ENCODE data around the gene CCDC157. TPM values are rescaled to one million over a fixed set of nuclear protein-coding genes. Genes with fewer than 3 reads are reported as not detected.
"Not testable (repeated sequence)": the region's sequence is repeated elsewhere in the genome, so short reads cannot be mapped to it uniquely, and the experiment has no call there.

The CCDC157 gene
- total RNA-seq, 4 donors from 2014 or later, result 0.99 to 1.9 (median 1.5) TPM

DNA sequence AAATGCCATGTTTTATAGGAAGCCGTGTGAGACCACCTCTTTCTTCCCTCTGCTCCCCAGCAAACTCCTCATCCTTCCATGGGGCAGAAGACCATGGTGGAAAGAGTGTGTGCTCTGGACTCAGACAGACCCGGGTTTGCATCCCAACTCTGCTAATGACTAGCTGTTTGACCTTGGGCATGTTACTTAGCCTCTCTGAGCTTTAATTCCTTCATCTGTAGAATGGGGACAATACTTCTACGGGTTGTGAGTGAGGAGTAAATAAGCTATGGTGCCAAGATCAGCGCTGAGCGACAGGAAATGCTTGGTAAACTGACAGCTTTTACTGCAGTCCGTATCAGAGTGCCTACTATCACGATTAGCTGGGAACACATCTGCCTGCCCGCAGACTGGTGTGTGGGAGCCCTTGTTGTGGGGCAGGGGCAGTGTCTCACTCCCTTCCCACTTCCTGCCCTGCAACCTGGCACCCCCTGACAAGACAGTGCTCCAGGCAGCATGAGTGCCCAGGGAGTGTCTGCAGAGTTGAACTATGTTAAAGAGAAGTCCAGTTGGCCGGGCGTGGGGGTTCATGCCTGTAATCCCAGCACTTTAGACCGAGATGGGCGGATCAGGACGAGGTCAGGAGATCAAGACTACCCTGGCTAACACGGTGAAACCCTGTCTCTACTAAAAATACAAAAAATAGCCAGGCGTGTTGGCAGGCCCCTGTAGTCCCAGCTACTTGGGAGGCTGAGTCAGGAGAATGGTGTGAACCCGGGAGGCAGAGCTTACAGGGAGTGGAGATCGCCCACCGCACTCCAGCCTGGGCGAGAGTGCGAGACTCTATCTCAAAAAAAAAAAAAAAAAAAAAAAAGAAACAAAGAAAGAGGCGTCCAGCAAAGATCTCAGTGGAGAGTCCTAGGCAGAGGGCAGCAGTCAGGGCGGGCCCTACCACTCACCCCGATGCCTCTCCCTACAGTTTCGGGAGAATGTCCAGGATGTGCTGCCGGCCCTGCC, 42.2 kb downstream of the CCDC157 start:
- ATAC-seq, result no peak
- Histone ChIP-seq H3K27me3 (no peaks in the 10 kb centered on the region), H3K27ac (peak overlapping the region in 2 of 4 donors; percentile 75 to 78), H3K9me3 (no peaks in the 10 kb centered on the region), H3K4me1 (peaks cover 0 to 45% (median 13%) of the 10 kb centered on the region in 3 donors), H3K36me3 (no peaks in the 10 kb centered on the region), H3K4me3 (peak overlapping the region in 1 of 2 donors; percentile 84)
- WGBS, 2 donors (ENCODE audit: low coverage in 1 of 2), result 59 to 69% methylated on average over 7 to 21 of the region's 25 CpGs
- TF ChIP-seq POLR2A (IDR thresholded peaks at IDR 0.05) (no peak), CTCF (IDR thresholded peaks at IDR 0.05) (no peak), POLR2AphosphoS5 (IDR thresholded peaks at IDR 0.05) (no peak)

DNA sequence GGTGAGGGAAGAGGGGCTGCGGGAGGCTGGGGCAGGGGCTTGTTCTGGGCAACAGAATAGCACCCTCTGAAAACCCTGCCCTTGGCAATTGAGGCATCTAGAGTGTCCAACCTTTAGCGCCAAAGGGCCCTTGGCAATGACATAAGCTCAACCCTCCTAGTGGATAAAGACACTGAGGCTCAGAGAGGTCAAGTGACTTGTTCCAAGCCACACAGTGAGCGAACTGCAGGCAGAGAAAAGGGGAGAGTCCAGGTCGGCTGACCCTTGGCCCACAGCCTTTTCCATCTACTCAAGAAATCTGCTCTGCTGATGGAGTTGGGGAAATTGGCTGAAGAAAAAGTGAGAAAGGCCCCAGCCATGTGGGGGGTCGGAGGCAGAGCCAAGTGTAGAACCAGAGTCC, 42.9 kb downstream of the CCDC157 start:
- Histone ChIP-seq H3K36me3 (no peaks in the 10 kb centered on the region), H3K4me1 (peaks cover 0 to 45% (median 13%) of the 10 kb centered on the region in 3 donors), H3K27ac (no peak overlapping the region), H3K4me3 (no peak overlapping the region), H3K9me3 (no peaks in the 10 kb centered on the region), H3K27me3 (no peaks in the 10 kb centered on the region)
- WGBS, 2 donors (ENCODE audit: low coverage in 1 of 2), result 76% methylated on average over 4 of the region's 5 CpGs; no CpG with 5 or more reads in 1 of the 2 donors
- TF ChIP-seq POLR2AphosphoS5 (IDR thresholded peaks at IDR 0.05), result no peak
- no peak for TF ChIP-seq CTCF (IDR thresholded peaks at IDR 0.05)
- ATAC-seq, result no peak

DNA sequence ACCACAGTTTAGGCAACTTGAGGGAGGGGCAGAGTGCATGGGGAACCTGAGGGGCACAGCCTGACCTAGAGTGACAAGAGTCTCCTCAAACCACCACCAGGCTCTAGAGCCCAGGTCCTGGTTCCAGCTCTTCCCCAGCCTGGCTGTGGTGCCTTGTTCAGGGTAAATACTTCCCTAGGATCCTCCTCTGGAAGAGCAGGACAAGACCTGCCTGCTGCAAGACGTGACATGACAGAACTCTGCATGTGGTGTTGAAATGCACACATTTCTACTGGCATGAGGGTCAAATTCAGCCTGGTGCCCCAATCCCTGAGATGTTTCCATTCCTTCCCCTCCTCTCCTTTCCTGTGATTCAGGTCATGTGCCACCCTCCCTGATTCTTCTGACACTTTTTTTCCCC, 43.4 kb downstream of the CCDC157 start:
- WGBS, 2 donors (ENCODE audit: low coverage in 1 of 2), result 50 to 63% methylated on average over 1 of the region's 1 CpG
- no peaks in the 10 kb centered on the region for H3K27me3 ChIP-seq
- no peak for TF ChIP-seq EP300 (IDR thresholded peaks at IDR 0.05)
- no peak for TF ChIP-seq CTCF (IDR thresholded peaks at IDR 0.05)
- no peak for TF ChIP-seq POLR2AphosphoS5 (IDR thresholded peaks at IDR 0.05)
- TF ChIP-seq POLR2A (IDR thresholded peaks at IDR 0.05), result no peak
- H3K9me3 ChIP-seq, result no peaks in the 10 kb centered on the region
- no peak overlapping the region for H3K4me3 ChIP-seq
- H3K4me1 ChIP-seq, result peaks cover 0 to 45% (median 13%) of the 10 kb centered on the region in 3 donors
- no peak overlapping the region for H3K27ac ChIP-seq
- ATAC-seq, result no peak
- peaks cover 0 to 3% of the 10 kb centered on the region in 2 donors for H3K36me3 ChIP-seq

DNA sequence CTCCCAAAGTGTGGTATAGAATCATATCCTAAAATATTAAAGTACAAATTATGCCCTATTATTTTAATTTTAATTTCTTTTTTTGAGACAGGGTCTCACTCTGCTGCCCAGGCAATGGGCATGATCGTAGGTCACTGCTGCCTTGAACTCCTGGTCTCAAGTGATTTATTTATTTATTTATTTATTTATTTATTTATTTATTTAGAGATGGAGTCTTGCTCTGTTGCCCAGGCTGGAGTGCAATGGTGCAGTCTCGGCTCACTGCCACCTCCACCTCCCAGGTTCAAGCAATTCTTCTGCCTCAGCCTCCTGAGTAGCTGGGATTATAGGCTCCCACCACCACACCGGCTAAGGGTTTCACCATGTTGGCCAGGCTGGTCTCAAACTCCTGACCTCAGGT, 44.2 kb downstream of the CCDC157 start:
- not testable (repeated sequence) for H3K4me3 ChIP-seq, ATAC-seq, H3K27me3 ChIP-seq, H3K9me3 ChIP-seq, H3K27ac ChIP-seq
- Histone ChIP-seq H3K4me1 (peaks cover 0 to 43% (median 13%) of the 10 kb centered on the region in 3 donors), H3K36me3 (peaks cover 0 to 11% of the 10 kb centered on the region in 2 donors)
- 85 to 92% methylated on average over 2 to 3 of the region's 3 CpGs for WGBS, 2 donors (ENCODE audit: low coverage in 1 of 2)

DNA sequence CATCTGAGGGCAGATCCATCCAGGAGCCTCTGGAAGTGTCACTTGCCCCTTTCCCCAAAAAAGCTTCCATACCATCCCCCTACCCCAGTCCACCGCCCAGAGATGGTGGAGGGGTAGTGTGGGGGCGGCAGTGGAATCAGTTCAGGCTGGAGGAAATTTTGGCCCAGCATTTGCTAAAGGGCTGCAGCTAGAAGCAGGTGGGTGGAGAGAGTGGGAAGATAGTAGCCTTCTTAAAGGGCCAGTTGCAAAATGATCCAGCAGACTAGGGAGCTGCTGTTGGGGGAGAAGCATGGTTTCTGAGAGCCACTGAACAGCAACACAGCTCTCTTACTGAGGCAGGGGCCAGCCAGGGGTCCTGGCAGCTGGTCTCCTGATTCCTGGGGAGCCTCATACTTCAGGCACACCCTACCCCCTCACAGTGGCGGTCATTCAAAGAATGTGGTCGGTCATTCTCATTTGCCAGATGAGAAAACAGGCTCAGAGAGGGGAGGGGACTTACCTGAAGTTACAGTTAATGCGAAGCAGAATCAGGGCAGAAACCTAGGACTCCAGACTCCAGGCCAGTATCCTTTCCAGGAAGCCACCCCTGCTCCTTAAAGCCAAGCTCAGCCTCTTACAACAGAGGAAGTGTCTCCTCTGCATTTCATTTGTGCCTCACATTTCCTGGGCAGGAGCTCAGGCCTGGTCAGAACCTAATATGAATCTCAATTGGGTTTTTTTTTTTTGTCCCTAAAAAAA, 45.4 kb downstream of the CCDC157 start:
- no peak overlapping the region for H3K27ac ChIP-seq
- no peak overlapping the region for H3K4me3 ChIP-seq
- ATAC-seq, result no peak
- peaks cover 0 to 23% of the 10 kb centered on the region in 2 donors for H3K36me3 ChIP-seq
- peaks cover 0 to 31% (median 9%) of the 10 kb centered on the region in 3 donors for H3K4me1 ChIP-seq
- no peaks in the 10 kb centered on the region for H3K27me3 ChIP-seq
- TF ChIP-seq EP300 (IDR thresholded peaks at IDR 0.05), result no peak
- no peak for TF ChIP-seq POLR2AphosphoS5 (IDR thresholded peaks at IDR 0.05)
- TF ChIP-seq CTCF (IDR thresholded peaks at IDR 0.05), result no peak
- no peak for TF ChIP-seq POLR2A (IDR thresholded peaks at IDR 0.05)
- 31 to 70% methylated on average over 2 to 5 of the region's 5 CpGs for WGBS, 2 donors (ENCODE audit: low coverage in 1 of 2)
- no peaks in the 10 kb centered on the region for H3K9me3 ChIP-seq

DNA sequence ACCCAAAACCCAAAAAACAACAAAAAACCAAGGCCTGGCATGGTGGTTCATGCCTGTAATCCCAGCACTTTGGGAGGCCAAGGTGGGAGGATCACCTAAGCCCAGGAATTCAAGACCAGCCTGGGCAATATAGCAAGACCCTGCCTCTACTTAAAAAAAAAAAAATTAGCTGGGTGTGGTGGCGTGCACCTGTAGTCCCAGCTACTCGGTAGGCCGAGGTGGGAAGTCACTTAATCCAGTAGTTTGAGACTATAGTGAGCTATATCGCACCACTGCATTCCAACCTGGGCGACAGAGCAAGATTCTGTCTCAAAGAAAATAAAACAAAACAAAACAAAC, 45.9 kb downstream of the CCDC157 start:
- 89 to 100% methylated on average over 4 to 5 of the region's 5 CpGs for WGBS, 2 donors (ENCODE audit: low coverage in 1 of 2)
- not testable (repeated sequence) for H3K27me3 ChIP-seq, H3K9me3 ChIP-seq, H3K4me3 ChIP-seq, ATAC-seq, H3K27ac ChIP-seq
- peaks cover 0 to 26% (median 8%) of the 10 kb centered on the region in 3 donors for H3K4me1 ChIP-seq
- peaks cover 0 to 28% of the 10 kb centered on the region in 2 donors for H3K36me3 ChIP-seq

All from gastroesophageal sphincter (tissue), 4 donors.